ENCODE data around the gene SUSD3.

The SUSD3 gene

DNA sequence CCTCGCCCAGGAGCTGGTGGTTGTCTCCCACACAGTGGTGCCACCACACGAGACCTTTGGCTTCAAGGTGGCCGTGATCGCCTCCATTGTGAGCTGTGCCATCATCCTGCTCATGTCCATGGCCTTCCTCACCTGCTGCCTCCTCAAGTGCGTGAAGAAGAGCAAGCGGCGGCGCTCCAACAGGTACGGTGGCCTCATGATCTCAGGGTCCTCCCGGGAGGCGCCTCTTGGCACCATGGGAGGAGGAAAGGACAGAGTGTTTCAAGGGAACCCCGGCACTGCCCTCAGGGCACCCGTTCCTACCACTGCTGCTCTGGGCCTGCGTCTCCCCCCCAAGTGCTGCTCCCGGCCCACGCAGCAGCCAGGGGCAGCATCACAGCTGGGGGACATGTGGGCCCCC, 19.3 kb downstream of the SUSD3 start:
- no peak for DNase-seq

DNA sequence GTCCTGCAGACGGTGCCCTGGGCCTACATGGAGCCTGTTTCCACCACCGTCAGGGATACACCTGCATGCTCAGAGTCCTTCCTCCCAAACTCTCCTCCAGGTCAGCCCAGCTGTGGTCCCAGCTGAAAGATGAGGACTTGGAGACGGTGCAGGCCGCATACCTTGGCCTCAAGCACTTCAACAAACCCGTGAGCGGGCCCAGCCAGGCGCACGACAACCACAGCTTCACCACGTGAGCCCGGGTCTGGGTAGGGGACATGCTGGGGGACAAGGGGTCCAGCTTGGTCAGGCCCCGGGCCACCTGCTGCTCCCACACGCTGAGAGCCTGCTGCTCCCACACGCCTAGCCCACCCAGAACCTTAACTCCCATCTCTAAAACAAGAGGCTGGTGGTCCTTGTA, 20.9 kb downstream of the SUSD3 start:
- DNase-seq: no peak

DNA sequence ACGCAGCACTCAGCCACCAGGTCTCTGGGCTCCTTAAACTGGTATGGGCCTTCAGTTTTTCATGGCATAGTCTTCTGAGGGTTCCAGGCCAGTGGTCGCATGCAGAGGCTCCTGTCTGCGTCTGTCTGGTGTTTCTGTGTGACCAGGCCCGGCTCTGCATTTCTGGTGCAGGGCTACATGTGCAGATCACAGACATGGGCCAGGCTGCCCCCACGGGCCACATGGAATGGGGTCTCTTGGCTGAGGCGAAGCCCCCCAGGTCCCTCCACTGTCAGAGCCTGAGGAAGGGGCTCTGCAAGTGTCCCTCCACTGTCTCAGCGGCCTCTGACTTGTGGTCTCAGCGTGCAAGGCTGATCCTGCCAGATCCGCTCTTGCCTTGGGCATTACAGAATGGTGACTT, 21.9 kb downstream of the SUSD3 start:
- no peak for DNase-seq

DNA sequence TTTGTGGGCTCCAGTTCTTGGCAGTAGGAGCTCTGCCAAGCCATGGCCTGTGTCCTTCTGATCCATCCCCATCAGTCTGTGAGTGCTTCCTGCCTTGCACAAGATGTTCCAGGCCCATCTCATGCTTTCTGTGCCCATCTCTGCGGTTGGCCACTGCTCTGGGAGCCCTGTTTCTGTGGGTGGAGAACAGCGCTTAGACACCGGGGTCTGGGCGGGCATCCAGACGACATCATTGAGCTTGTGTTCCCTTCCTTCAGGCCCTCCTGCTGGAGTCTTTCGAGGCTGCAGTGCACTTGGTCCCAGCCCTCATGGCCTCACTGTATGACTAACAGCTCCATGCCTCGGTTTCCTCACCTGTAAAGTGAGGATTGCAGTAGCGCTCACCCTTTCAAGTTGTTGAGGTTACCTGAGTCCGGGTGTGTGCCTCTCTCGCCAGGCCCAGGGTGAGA, 22.6 kb downstream of the SUSD3 start:
- no peak for DNase-seq

DNA sequence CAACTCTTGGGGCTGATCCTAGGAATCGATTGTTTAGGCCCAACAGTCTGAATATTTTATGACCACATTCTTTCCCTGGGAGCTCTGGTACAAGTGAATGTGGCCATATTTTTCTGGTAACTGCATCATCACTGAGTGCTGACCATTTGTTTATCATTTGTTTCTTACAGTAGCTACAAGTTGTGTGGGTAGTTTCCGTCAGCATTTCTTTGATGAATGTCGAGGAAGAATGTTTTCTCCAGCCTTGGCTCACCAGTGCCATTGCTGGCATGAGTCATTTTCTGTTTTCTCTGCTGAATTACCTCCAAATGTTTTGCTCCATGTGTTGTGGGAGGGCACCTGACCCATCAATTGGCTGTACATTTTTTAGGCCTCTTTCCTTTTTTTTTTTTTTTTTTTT, 23.4 kb downstream of the SUSD3 start:
- DNase-seq: no peak

DNA sequence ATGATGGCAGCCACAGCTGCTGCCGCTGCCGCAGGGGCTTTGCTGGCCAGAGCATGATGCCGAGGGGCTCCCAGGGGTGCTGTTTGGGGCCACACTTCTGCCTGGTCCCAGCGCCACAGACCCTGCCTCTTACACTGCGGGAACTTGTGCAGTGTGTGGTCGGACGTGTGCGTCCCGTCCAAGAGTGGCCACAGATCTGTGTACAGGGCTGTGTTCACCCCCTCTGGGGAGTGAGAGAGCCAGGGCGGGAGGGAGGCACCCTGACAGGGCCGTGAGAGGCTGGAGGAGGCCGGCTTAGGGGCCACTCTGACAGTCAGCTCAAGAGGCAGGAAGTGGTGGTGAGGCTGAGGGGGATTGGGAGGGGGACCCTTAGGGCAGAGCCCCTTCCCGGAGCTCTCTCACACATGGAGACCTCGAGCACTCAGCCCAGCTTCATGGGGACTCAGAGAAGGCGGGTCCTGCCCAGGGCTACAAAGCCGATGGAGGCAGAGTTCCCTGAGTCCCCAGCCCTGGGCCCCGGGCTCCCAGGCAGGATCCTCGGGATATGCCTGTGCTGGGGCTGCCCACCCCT, 24.4 kb downstream of the SUSD3 start:
- DNase-seq: no peak

GRCh38 chr9:93083592-93084470, 25.3 kb downstream of the SUSD3 start:
- DNase-seq: no peak

GRCh38 chr9:93084471-93084881, 26.0 kb downstream of the SUSD3 start:
- no peak for DNase-seq

- DNase-seq: no peak
Observed at GRCh38 chr9:93085676-93086075, 27.2 kb downstream of the SUSD3 start.

- no peak for DNase-seq
Observed at GRCh38 chr9:93086447-93087224, 28.1 kb downstream of the SUSD3 start.

GRCh38 chr9:93087971-93088655, 29.6 kb downstream of the SUSD3 start:
- no peak for DNase-seq

DNA sequence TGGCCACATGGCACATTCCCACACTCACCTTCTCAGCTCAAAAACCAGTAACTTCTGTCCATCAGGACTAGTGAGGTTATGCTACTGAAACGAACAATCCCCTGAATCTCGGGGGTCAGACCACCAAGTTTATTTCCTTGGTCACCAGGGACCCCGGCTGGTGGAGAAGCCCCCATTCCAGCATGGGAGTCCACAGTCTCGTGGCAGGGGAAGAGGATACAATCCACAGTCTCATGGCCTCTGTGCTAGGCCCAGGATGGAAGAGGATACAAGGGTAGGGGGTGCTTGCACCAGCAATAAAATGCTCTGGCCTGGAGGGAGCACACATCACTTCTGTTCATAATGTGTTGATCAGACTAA, 30.1 kb downstream of the SUSD3 start:
- DNase-seq: no peak

GRCh38 chr9:93089024-93089423, 30.5 kb downstream of the SUSD3 start:
- DNase-seq: no peak

GRCh38 chr9:93089481-93089991, 31.0 kb downstream of the SUSD3 start:
- no peak for DNase-seq

DNA sequence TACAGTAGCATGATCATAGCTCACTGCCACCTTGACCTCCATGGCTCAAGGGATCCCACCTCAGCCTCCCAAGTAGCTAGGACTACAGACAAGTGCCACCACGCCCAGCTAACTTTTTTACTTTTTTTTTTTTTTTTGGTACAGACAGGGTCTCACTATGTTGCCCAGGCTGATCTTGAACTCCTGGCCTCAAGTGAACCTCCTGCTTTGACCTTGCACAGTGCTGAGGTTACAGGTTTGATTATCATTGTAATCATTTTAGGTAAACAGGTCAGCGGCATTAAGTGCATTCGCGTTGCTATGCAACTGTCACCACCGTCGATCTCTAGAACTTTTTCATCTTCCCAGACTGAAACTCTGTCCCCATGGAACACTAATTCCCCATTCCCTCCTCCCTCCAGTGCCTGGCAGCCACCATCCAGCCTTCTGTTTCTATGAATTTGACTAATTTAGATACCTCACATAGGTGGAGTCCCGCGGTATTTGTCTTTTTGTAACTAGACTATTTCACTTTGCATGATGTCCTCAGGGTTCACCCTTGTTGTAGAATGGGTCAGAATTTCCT, 31.7 kb downstream of the SUSD3 start:
- no peak for DNase-seq

- no peak for DNase-seq
Observed at GRCh38 chr9:93091056-93091452, 32.6 kb downstream of the SUSD3 start.

GRCh38 chr9:93091453-93092081, 33.1 kb downstream of the SUSD3 start:
- DNase-seq: no peak

DNA sequence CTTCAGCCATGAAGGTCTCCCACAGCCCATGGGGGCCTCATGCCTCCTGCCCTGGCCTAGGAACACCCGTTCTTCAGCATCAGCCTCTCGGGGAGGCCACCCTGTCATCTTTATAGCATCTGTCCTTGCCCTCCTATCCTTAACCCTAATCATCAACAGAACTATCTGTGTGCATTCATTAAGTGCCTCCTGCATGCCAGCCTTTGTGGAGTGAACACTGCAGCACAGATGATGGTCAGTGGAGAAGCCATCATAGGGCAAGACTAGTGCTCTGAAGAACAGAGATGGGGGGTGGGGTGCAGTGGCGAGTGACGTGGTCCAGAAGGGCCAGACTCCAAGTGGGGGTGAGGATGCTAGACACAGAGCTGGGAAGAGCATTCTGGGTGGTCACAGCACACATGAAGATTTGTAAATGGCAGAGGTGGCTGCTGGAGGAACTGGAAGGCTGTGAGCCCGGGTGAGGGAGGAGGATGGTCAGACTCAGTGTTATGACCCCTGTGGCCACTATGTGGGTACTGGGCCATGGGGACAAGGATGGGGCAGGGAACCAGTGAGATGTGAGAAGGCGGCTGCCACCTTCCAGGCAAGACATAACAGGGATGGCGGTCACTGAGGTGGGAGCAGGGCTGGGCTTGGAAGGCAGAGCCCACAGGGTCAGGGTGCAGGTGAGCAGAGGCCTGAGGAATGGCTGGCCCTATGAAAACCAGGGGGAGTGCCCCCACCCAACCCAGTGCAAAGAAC, 33.9 kb downstream of the SUSD3 start:
- DNase-seq: no peak

GRCh38 chr9:93093127-93093876, 34.8 kb downstream of the SUSD3 start:
- DNase-seq: no peak

DNA sequence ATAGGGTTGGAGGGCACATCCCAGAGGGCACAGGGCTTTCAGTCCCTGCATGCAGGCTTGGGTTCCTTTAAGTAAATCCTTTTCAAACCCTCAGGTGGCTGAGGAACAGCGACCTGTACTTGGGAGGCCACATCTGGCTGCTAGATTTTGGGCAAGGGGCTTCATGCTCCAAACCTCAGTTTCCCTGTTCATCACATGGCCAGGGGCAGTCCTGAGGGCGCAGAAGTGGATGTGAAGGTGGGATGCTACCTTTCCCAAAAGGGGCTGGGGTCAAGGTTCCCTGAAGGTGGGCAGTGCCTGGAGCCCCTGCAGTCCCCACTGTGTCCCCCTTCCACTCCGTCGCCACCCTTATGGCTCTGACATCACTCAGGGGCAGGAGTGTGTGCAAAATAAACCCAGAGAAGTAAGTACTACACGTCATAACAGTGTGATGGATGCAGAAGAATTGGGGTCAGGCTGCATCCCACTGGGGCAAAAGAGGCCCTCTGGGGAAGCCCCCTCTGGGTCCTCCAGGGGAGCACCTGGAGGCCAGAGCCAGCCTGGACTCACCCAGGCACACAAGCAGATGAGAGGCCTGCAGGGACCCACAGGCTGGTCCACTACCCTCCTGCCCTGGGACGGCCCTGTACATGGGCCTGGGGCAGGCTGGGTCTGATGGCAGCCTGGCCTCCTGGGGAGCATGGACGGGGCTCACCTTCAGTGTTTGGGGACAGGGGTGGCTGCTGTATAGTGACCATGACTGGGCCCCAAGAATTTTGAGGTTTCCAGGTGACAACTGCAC, 35.6 kb downstream of the SUSD3 start:
- DNase-seq: no peak
